OCI-M1 (cell line): ENCODE data around the gene ISM2.
"Not testable (repeated sequence)": the region's sequence is repeated elsewhere in the genome, so short reads cannot be mapped to it uniquely, and the experiment has no call there.

Experiments
- DNase-seq: peaks from one replicate; lab custom pipeline; 2025; lab: John Stamatoyannopoulos, UW

The ISM2 gene

DNA sequence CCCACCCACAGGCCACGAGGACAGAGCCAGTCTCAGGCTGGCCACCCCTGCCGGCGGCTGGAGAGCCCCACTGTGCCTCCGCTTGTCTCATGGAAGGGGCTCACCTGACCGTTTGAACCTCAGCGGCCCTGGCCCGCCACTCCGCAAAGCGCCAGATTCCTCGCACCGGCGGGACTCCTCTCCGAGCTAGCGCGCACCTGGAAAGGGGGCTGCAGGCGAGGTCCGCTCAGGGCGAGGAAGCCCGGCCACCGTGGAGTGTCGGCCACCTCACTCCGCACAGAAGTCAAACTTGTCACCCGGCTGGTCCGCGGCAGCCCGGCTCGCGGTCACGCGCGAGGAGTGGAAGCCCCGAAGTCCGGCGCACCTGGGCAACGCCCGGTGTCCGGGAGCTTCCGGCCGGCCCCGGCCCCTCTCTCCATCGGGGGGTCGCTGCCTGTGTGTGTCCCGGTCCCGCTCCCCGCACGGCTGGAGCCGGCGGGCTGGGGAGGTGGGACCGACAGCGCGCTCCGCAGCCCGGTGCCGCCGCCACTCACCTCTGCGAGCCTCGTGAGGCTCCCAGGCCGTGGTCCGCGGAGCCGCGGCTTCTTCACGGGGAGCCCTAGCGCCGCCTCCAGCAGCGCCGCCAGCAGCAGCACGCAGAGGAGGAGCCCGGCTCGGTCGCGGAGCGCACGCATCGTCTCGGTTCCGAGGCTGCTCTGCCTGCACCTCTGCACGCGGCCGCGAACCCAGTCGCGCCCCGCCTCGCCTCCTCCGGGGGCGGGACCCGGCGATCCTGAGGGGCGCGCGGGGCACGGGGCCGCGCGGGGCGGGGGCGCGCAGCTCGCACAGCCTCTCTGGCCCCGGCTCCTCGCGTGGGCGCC lies at the start of gene ISM2:
Gene ISM2, minus strand, starts transcription at position 697 of the 860 bp plus-strand sequence. Its CDS starts 23 bp downstream, at position 674.
- DNase-seq, result no peak

DNA sequence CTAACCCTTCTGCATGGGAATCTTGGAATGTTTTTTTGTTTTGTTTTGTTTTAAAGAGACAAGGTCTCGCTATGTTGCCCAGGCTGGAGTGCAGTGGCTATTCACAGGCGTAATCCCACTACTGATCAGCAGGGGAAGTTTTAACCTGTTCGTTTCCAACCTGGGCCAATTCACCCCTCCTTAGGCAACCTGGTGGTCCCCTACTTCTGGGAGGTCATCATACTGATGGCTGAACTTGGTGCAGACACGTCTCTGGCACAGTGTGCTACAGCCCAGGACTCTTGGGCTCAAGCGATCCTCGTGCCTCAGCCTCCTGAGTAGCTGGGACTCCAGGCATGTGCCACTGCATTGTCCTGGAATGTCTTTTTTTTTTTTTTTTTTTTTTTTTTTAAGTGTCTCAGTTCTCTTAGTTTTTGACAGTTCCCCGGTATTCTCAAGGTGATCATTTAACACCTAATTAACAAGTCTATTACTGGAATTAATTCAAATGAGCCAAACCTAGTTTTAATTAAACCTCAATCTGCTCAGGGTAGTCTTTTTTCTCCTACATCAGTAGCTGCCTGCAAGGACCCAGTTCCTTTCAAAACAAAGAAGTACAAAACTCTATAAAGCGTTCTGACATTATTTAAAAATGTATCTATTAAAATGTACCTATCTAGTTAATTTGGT lies 49.0 kb upstream of the ISM2 start:
- no peak for DNase-seq

DNA sequence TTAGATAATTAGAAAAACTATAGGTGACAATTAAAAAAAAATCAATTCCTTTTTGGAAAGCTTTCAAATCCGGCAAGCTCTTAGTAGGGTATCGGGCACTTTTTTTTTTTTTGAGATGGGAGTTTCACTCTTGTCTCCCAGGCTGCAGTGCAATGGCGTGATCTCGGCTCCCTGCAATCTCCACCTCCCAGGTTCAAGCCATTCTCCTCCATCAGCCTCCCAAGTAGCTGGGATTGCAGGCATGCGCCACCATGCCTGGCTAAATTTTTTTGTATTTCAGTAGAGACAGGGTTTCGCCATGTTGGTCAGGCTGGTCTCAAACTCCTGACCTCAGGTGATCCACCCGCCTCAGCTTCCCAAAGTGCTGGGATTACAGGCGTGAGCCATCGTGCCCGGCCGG lies 46.6 kb upstream of the ISM2 start:
- DNase-seq, result not testable (repeated sequence)

DNA sequence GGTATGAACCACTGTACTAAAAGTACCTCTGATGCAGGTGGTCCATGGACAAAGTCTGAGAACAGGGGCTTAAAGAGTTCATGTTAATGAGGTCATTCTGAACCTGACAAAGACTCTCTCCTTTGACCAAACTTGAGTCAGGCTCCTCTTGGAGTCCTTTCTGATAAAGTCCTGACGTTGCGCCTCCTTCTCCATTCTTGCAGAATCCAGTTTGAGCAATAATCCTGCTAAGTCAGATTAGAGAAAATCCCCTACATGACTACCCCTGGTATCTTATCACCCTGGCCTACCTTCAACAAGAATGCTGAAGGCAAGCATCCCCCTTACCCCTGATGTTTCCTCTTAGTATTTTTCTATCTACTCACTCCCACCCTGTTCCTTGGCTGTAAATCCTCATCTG lies 46.0 kb upstream of the ISM2 start:
- DNase-seq, result peak; percentile 58

DNA sequence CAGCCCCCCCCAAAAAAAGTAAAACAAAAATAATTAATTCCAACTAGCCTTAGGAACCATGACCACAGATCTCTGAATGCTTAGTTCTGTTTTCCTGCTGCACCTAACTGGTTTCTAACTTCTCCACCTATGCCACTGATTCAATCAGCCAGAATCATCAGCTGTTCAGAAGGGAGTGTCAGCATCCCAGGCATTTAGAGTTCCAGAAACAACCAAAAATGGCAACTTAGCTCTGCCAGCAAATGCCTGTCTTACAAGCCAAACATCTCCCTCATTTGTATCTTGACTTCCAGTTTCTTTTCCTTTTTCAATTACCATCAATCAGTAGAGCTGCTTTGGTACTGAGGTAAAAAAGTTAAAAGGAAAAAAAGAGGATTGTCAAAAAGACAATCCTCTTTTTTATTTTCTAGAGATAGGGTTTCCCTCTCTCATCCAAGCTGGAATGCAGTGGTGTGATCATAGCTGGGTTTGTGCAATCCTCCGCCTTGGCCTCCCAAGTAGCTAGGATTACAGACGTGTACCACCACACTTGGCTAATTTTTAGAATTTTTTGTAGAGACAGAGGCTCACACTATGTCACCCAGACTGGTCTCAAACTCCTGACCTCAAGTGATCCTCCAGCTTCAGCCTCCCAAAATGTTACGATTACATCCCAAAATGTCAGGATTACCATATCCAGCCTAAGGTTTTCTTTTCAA lies 45.2 kb upstream of the ISM2 start:
- no peak for DNase-seq

DNA sequence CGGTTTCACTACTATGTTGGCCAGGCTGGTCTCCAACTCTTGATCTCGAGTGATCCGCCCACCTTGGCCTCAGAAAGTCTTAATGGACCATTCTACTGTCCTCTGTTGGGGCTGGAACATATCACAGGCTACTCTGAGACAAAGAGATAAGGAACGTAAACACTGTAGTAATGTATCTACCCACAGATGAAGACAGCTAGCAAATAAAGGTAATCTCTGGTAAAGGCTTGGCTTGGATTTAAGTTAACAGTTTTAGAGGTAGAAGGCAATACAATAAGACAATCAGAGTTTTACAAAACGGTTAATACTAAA lies 44.6 kb upstream of the ISM2 start:
- peak; percentile 16 for DNase-seq

DNA sequence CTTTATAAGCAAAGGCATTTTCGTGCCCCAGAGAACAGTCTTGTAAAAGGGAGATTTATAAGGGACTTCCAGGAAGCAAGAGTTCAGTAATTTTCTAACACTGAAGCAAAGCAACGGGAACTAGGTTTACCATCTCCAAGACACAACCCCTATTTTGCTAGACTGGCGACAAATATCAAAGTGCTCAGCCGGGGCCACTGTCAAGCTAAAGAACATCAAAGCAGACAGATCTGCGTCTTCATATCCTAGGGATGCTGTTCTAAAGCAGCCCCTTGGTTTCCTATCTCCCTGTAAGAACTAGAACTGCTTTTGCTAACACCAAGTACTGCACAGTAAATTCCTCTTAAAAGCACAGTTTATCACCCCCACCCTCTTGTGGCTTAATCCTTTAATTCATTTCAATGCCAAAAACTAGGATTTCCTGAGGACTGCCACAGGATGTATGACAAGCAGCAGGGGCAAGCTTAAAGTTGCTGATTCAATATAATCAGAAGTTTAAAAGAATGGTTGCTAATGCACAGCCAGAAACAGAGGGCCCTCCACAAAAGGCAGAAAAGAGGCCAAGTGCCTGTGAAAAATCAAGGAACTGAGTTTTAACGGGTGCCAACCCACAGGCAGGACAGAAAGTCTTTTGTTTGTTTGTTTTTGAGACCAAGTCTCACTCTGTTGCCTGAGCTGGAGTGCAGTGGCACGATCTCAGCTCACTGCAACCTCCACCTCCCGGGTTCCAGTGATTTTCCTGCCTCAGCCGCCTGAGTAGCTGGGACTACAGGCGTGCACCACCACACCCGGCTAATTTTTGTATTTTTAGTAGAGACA lies 44.0 kb upstream of the ISM2 start:
- DNase-seq, result no peak

DNA sequence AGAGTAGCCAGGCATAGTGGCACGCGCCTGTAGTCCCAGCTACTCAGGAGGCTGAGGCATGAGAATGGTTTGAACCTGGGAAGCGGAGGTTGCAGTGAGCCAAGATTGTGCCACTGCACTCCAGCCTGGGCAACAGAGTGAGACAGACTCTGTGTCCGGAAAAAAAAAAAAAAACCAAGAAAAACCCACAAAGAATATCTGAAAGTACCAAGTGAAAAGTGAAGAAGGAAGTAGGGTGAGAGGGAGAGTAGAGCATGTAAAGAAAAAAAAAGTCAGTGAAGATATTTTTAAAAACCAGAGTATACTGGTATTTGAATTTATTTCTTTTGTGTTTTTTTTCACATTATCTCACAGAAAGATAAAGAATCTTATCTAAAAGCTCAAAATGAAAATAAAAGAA lies 43.3 kb upstream of the ISM2 start:
- no peak for DNase-seq

DNA sequence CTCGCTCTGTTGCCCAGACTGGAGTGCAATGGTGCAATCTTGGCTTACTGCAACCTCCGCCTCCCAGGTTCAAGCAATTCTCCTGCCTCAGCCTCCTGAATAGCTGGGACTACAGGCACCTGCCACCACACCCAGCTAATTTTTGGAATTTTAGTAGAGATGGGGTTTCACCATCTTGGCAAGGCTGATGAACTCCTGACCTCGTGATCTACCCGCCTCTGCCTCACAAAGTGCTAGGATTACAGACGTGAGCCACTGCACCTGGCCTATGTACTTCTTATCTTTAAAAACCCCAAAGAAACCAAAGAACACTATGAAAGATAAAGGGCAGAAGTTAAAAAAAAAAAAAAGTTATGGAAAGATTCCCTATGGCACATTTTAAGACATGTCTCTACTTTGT lies 38.3 kb upstream of the ISM2 start:
- DNase-seq, result not testable (repeated sequence)

DNA sequence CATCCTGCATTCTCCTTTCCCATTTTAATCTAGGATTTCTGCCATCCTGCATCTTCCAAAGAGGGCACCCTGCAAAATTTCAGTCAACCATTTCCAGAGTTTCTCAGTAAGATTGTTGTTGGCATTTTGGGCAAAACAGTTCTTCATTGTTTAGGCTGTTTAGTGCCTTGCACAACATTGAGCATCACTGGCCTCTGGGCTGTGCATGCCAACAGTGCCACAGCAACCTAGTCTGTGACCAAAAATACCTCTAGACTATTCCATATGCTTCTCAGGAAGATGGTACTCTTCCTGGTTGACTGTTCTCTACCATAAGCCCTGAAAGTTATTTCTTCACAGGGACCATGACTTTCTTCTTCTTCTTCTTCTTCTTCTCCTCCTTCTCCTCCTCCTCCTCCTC lies 32.5 kb upstream of the ISM2 start:
- no peak for DNase-seq

DNA sequence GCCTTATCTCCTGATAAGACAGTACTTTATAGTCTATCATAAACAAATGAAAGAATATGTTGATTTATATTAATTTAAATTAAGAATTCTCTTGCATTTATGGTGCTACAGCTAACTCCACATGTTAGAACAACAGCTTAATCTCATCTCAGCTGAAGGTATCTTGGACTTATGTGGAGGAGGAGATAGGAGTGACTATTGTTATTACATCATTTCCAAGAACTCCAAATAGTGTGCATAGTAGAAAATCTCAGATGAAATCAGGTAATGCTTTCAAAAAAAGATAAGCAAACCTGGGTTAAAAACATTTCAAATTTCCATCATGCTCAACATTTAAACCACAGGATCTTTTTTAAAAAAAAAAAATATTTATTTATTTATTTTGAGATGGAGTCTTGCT lies 31.3 kb upstream of the ISM2 start:
- peak; percentile 49 for DNase-seq

DNA sequence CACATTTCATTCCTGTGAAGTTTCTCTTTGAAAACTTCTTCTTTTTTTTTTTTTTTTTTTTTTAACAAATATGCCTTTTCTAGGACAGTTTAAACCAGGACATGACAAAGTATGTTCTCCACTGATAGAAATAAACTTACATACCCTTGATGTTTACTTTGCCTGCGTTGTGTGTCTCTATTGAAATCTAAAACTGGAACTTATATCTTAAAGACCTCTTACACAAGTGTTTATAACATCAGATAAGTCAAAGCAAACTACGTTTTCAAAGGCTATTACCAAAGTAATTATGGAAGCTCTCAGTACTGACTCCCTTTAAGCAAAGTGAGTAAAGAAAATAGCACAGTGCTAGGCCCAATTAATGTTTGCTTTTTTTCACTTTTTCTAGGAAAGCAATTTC lies 30.6 kb upstream of the ISM2 start:
- DNase-seq, result no peak

DNA sequence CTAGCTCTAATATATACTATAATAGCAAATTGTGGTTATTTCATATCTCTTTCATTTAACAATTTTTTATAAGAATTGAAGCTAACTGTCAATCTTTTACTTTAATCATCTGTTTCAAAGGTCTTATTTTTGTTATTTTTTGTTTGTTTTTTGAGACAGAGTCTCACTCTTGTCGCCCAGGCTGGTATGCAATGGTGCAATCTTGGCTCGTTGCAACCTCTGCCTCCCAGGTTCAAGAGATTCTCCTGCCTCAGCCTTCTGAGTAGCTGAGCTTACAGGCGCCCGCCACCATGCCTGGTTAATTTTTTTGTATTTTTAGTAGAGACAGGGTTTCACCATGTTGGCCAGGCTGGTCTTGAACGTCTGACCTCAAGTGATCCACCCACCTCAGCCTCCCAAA lies 30.1 kb upstream of the ISM2 start:
- DNase-seq, result not testable (repeated sequence)

DNA sequence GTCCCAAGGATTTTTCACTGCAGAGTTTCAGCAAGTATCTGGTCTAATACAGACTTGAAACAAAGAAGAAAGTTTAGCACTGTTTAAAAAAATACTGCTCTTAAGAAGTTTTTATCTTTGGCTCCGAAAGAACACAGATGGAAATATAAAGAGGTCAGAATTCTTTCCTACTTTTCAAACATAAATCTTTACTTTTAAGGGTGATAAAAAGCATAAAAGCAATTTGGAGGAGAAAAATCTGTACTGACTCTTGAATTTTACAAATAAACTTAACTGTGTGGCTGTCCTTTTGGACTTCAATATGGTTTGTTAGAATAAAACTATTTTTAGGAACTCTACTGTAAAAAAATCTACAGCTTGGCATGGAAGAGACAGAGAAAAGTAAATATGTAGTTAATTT lies 27.6 kb upstream of the ISM2 start:
- no peak for DNase-seq

DNA sequence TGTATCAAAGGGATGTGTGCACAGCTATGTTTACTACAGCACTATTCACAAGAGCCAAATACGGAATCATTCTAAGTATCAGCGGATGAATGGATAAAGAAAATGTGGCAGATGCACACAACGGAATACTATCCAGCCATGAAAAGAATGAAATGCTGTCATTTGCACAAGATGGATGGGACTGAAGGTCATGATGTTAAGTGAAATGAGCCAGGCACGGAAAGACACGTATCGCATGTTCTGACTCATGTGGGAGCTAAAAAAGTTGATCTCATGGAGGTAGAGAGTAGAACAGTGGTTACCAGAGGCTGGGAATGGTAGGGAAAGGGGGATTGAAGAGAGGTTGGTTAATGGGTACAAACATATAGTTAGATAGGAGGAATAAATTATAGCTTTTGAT lies 25.9 kb upstream of the ISM2 start:
- DNase-seq, result no peak

DNA sequence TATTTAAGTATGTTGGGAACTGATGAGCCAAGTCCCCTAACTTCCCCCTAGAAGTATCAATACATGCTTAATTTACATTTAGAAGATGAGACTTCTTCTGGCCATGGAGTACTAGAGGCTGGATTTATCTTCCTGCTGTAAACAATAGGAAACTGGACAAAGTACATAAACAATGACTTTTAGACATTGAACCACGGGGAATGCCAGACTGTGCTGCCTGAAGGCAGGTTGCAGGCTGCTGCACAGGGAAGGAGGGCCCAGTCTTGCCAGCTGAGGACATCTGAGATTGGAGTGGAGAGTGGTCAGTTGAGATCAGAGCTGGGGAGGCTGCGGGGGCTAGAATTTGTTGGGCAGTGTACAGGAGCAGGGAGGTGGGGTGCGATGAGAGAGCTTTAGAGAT lies 24.5 kb upstream of the ISM2 start:
- DNase-seq, result no peak

DNA sequence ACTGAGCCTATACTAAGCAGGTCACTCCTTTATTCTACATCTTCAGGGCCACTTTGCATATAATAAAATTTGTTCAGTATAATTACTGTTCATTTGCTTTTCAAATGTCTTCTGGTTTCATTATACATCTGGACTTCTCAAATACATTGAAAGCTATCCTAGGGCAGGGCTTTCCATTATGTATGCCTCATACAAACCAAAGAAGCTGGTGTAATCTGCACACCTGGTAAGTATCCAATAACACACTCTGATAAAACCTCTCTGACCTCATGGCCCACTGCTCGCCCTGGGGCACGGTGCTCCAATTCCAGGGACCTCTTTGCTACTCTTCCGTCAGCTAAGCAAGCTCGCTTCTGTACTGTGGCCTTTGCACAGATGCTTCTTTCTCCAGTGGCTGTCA lies 21.9 kb upstream of the ISM2 start:
- DNase-seq, result no peak

DNA sequence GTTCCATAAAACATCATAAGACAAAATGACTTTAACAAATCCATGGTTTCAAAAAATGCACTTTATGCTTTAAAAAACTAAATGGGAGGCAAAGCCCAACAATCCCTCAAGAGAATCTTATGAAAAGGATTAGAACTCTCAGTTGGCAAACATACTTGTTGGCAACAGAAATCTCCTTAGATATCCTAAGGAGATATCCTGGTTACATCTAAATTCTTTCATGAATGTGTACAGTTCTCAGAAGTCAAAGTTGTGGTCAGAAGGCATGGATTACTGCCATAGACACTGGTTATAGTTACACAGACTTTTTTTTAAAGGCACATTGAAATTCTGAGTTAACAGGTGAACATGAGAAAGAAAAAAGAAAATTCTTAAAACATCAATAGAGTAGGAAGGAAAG lies 17.5 kb upstream of the ISM2 start:
- DNase-seq, result no peak

DNA sequence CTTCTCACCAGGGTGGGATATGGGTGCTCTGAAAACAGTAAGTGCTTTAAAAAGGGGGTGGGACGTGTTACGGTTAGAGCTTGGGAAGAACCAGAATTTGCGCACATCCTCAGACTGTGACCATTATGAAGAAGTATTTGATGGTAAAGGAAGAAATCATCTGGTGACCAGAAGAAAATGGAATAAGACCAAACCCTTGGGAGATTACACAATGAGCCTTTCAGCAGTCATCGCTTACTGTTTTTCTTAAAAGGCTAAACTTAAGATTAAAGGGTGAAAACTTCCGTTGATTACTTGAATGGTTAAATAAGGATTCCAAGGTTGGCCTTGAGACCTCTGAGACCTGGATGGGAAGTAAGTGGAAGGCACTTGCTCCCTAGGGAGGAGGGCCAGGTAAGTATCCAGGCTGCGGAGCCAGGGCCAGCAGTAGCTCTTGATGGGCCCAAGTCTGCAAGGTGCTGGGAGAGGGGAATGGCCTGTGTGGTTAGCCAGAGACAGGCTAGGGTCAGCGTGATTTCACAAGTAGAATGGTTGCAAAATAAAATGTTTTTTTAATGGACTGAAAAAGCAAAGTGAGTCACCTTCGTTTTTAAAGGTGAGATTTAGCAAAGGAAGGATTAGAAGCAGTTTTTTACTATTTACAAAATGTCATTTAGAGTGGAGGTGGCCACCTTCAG lies 13.0 kb upstream of the ISM2 start:
- no peak for DNase-seq

DNA sequence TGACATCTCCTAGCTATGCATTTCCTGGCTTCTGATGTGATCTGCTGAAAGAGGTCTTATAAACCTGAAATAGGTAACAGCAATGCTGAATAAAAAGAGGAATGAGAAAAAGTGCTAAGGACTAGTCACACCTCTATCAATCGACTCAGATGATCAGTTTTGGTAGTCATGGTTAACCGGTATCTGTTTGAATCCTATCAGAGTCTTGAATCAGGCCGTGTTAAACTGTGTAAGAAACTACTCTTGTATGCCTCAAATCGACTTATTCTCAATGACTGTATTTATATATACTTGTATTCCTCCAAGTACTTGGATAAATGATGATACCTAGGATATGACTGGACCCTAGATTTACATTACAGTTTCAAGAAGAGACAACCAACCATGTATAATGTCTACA lies 10.8 kb upstream of the ISM2 start:
- DNase-seq, result no peak

DNA sequence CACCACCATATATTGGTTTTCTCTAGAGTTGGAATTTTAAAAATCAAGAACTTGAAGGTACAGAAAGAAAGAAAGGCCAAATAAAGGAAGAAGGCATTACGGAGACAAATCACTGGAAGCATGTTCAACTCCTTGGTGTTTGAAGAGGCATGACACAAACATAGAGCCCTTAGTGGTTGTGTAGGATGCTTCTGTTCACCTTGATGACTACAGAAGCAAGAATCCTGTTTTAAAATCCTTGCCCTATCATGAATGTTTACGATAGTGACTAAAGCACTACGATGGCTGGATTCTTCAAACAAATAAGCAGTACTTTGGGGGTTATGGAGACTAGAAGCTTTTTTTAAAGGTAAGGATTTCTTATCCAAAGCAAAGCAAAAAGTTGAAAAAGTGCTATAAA lies 10.3 kb upstream of the ISM2 start:
- DNase-seq, result no peak

DNA sequence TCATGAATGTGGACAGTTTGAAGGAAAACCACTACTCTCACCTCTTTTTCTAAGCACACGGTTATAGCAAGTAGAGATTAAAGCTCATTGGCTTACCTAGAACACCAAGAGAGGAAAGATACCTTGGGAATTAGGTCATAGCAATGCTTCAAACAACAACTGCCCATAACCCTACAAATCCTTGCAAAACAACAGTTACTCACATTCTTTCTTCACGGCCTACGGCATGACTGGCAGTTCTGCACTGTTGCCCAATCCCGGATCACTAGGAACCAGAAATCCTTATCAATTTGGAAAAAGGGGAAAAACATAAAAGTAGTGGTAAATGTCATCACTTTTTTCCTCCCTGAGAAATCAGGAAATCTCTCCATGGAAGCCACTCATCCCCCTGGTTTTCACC lies 9.6 kb upstream of the ISM2 start:
- DNase-seq, result no peak
